Stimulated activated CD4-positive, alpha-beta T cell treated with anti-CD3 and anti-CD28 coated beads, Interleukin-4, amount 100 ng/mL, for 4 hours (primary cell): Measurements from ENCODE around the gene ATG16L1.
A peak's percentile ranks its signal among the peaks of the same experiment; 100 is the strongest.

Source experiments
- DNase-seq, 2 experiments: peaks; one replicate each; pipeline ENCODE4 v3.0.0-alpha.2; 2020

ATG16L1 gene

DNA sequence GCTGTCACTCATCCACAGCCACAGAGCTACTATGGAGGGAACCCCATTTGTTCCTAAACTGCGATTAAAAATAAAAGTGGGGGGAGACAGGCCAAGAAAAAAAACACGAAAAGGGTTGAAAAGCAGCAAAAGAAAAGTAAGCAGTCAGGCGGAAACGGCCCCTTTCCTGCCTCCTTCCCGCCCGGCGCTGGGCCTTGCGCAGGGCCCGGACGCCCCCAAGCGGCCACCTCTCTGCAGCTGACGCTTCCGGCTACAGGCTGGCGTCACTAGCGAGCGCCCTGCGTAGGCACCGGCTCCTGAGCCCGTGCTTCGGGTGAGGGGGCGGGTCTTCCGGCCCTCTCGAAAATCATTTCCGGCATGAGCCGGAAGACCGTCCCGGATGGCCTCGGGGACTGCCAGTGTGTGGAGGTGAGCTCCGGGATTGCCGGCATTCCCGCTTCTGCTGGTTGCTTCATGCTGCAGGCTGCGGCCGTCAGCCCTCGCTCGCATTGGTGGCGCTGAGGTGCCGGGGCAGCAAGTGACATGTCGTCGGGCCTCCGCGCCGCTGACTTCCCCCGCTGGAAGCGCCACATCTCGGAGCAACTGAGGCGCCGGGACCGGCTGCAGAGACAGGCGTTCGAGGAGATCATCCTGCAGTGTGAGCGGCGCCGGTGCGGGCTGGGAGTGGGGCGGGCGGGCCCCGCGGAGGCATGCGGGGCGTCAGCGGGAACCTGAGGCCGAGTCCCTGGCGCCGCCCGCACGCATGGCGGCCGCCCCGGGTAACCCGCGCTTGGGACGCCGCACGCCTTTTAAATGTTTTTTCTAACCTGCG is at the start of gene ATG16L1:
Gene ATG16L1, plus strand, starts transcription at position 368 of the 811 bp plus-strand sequence. Its CDS starts 155 bp downstream, at position 523.
- DNase-seq = peak; percentile 93 to 95

DNA sequence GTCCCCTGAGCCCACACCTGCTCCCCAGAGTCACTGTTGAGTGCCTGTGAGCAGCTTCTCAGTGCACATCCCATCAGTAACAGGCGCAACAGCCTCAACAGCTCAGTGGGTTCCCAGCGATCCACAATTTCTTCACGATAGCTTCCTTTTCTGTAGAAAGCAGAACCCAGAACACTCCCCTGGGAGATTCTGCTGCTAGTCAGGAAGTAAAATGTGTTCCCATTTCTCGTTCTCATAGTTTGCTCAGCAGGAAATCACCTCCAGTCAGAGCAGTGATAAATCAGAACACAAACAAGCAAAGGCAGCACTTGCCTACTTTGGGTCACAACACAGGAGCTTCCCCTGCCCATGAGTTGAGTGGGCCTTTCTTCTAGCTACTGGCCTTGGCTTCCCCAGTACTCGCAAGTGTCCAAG is 48.9 kb upstream of the ATG16L1 start:
- no peak for DNase-seq

DNA sequence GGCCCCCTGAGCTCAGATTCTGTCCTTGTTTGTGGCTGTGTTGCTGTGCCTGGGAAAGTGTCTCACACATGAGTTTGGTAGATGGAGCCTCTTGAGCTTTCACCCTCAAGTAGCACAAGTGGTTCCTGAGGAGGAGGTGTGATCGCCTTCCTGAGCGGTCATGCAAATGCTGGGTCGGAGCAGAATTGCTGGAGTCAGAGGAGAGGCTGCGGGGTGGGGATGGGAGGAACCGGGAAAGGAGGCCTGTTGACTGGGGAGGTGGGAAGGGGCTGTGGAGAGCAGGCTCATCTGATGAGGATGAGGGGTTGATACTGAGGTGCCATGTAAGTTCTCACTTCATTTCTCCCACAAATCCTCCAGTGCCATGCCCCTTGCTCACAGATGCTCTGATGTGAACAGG is 48.4 kb upstream of the ATG16L1 start:
- no peak for DNase-seq

DNA sequence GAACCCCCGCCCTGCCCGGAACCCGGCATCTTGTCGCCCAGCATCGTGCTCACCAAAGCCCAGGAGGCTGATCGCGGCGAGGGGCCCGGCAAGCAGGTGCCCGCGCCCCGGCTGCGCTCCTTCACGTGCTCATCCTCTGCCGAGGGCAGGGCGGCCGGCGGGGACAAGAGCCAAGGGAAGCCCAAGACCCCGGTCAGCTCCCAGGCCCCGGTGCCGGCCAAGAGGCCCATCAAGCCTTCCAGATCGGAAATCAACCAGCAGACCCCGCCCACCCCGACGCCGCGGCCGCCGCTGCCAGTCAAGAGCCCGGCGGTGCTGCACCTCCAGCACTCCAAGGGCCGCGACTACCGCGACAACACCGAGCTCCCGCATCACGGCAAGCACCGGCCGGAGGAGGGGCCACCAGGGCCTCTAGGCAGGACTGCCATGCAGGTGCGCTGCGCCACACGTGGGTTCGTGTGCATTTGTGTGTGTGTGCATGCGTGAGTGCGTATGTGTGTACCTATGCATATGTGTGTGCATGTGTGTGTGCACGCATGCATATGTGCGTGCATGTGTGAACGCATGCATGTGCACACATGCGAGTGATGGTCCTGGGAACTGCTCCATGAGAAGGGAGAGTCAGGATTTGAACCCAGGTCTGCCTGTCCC is 47.1 kb upstream of the ATG16L1 start:
- no peak for DNase-seq

DNA sequence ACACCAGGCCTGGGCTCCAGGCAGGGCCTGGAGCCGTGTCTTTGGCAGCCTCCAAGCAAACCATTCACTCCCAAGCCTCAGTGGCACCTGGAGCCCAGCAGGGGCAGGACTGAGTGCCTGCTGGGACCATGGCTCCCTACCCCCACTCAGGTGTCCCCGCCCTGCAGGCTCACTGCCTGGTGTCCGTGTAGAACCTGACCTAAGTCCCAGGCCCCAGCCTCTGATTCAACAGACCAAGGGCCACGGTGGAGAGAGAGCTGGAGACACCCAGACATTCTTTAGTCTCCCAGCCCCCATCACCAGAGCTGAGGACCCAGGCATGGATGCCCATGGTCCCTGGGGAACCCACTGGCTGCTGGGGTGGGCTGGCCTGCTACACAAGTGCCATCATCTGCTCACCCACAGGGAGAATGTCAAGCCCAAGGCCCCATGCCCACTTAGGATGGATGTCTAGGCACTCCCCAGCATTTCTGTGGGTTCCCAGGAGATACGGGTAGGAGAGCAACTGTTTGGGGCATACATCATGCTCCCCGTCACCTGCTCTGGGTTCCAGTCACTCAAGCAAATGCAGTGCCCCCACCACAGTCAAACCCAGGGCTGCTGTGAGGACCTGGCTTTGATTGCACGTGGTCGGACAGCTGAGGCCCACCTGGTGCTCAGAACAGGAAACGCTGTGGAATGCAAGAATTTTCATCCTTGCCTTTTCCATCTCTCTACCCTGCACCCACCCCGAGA is 42.9 kb upstream of the ATG16L1 start:
- DNase-seq = no peak

DNA sequence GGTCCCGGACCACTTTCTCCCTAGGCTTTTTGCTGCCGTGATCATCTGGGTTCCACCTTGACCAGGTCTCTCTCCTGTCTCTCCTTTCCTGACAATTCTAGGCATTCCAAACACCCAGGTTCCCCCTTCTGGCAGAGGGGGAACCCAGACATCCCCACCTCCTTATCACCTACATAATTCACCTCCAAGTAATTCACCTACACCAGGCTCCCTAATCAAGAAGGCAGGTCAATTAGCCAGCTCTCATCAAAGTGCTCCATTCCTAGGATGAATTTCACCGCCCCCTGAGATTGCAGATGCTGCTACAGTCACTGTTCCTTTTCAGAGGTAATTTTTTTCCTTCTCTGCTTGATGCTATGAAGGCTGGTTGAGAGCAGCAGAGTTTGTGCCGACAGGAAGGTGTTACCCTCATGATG is 42.3 kb upstream of the ATG16L1 start:
- no peak for DNase-seq

DNA sequence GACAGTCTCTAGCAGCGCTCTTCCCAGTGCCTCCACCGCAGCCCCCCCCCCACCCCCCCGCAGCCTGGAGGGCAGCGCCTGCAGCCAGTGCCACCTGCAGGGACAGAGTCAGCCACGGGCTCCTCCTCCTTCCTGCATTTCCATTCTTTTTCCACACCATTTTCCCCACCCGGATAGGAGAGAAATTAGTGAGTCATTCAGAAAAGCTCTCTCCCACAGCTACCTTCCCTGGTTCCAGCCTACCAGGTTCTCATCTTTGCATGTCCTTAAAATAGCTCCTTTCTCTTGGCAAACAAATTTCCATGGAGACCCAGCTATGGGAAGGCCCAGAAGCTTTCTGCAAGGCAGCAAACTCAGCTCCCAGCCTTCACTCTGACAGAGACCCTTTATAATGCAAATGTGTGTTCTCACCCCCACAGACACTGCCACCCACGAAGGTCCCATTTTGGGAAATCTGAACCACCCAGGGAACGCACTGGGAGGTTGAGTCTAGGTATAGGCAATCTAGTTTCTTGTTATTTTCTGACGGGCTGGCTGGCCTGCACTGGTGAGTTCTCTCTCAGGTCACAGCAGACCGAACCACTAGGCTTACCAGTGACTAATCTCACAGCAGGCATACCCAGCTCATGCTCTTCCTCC is 41.8 kb upstream of the ATG16L1 start:
- DNase-seq = no peak

DNA sequence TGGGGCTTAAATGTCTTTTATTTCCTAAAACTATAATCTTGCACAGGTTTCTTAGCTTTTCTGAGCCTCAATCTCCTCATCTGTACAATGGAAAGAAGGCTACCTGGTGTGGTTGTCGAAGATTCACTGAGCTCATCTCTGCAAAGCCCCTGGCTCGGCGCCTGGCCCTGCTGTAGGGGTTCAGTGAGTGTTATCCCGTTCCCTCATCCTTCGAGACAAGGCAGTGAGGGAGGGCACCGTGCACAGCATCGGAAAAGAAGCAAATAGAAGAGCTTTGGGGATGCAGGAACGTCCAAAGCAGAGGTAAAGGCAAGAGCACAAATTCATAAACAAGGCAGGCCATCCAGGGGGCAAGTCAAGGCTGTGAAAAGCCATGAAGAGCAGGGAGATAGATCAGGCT is 41.2 kb upstream of the ATG16L1 start:
- DNase-seq = no peak

DNA sequence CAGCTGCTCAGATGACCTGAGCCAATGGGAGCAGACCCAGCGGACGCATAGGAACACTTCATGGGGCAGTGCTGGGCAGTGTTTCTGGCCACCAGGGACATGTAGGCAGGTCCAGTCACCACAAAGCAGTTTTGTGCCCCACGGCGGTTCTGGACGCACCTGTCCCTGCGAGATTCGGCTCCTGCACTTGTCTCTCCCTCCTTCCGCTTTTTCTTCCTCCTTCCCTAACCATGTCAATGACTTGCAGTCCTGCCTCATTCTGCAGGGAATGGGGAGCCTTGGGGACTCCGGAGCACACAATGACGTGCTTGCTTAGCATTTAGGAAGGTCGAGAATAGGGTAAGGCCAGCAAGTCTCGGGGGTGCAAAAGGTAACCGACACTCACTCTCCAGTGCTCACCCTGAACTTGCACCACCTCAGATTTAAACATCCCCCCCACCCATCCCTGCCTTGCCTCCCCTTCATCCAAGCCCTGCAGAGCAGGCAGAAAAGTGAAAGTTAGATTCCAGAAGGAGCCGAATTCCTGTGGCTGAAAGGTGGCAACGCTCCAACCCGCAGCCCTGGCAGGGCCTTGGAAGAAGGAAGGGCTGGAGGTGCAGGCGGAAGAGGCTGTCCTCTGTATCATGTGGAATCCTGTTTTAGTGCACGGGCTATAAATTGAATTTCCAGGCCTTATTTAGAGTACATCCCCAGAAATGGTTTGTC is 40.5 kb upstream of the ATG16L1 start:
- no peak for DNase-seq

DNA sequence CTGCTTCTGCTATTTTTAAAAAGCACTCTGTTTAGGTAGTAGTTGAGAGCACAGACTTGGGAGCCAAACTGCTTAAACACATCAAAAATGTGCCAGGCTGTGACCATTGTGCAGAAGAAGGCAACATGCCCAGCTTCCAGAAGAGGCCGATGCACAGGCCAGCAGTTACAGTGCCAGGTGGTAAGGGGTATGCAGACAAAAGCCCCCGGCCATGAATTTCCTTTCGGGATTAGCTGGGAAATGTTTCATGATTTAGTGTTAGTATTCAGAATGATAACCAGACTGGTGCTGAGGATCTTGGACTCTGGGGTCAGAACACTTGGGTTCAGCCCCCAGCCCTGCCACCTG is 40.0 kb upstream of the ATG16L1 start:
- DNase-seq = no peak

DNA sequence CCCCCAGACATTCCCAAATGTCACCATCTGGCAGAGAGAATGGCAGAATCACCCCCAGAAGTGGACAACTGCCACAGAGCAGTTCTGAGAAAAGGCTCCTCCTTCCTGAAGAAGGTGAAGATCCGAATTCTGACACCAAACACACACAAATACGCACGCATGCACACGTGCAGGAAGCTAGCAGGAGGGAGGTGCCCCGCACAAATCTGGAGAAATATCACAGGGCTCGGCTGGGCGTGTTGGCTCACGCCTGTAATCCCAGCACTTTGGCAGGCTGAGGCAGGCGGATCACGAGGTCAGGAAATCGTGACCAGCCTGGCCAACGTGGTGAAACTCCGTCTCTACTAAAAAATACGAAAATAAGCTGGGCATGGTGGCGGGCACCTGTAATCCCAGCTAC is 38.5 kb upstream of the ATG16L1 start:
- DNase-seq = no peak

DNA sequence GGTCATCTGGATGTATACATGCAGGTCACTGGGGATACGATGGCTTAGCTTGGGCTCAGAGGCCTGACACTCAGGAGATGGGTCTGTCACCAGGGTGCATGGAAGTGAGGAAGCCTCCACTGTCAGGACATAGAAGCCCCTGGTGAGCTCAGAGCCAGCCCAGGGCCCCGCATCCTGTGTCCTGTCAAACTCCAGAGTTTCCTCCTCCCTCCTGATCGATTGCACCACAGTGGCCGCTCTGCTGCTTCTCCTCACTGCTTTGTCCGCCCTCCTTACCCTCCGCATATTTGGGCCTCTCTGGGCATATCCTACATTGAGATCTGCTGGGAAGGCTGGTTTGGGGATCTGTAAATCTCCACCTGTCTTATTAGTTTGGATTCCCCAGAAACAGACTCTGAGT is 37.5 kb upstream of the ATG16L1 start:
- no peak for DNase-seq

DNA sequence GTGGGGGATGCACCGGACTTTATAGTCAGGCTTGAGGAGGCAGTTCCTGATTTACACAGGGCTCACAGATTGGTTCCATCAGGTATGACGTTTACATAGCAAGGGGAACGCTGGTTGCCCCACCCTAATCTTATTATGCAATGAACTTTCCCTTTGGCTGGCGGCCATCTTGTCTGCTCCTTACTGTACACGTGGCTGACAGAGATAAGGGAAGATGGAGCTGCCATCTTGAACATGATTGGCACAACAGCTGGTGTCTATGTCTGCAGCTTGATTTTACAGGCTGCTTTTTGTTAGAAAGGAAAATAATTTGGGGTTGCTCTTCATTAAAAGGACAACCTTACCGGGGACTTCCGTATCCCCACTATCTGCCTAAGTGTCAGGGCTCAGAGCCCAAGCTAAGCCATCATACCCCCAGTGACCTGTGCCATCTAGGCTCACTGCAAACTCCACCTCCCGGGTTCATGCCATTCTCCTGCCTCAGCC is 33.5 kb upstream of the ATG16L1 start:
- DNase-seq = no peak

DNA sequence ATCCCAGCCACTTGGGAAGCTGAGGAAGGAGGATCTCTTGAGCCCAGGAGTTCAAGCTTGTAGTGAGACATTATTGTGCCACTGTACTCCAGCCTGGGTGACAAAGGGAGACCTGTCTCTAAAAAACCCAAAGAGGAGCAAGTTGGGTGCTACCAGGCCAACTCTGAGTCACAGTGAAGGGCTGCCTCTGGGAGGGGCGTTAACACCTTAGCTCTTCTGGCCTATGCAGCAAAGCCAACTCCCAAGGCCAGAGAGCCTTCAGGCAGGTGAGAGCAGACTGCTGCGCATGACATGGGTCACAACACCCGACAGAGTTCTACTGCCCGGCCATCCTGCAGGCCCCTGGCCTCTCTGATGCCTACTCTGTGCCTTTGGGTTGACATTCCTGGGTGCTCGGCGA is 32.6 kb upstream of the ATG16L1 start:
- DNase-seq = no peak

DNA sequence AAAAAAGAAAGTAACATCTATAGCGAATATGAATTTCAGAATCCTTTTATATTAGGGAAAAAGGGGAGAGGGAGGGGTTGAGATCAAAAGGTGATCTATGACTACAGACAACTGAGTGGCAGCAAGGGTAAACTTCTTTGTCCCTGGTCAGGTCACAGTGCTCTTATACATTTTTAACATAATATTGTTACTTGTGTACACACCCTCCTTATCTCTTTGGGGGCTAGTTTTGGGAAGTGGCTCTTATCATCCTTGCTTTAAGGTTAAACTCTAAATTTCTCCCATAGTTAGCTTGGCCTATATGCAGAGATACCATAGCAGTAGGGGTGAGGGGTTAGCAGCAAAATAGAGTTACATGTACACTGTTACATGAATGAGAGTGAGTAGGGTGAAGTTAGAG is 31.6 kb upstream of the ATG16L1 start:
- DNase-seq = no peak

DNA sequence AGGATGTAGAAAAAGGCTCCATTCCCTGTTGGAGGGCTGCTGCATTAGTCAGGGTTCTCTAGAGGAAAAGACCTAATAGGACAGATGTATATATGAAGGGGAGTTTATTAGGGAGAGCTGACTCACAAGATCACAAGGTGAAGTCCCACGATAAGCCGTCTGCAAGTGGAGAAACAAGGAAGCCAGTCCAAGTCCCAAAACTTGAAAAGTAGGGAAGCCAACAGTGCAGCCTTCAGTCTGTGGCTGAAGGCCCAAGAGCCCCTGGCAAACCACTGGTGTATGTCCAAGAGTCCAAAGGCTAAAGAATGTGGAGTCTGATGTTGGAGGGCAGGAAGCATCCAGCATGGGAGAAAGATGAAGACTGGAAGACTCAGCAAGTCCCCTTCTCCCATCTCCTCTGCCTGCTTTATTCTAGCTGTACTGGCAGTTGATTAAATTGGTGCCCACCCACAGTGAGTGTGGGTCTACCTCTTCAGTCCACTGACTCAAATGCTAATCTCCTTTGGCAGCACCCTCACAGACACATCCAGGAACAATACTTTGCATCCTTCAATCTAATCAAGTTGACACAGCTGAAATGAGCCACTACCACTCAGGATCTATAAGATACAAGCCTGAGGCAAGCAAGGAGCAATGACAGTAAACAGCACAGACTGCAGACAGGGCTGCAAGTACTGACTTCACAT is 30.0 kb upstream of the ATG16L1 start:
- no peak for DNase-seq

DNA sequence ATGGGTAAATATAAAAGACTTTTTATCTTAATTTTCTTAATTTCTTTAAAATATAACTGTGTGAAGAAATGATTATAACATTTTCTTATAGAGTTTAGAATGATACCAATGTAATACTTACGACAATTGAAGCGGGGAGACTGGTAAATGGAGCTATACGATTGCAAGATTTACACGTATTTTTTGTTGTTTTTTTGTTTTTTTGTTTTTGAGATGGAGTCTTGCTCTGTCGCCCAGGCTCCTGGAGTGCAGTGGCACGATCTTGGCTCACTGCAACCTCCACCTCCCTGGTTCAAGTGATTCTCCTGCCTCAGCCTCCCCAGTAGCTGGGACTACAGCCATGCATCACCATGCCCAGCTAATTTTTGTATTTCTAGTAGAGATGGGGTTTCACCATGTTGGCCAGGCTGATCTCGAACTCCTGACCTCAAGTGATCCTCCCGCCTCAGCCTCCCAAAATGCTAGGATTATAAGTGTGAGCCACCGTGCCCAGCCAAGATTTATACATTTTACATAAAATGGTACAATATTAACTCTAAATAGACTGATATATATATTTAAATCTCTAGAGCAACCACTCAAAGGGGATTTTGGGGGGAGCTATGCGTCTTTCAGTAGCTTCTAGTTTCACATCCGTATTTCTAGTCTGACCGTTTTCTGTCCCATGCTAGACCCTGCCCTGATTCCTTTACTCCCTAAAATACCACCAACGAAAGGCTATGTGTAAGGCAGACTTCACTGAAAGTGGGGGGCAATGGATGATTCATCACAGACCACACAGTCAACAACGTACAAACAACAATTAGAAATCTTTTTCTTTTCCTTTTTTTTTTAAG is 28.2 kb upstream of the ATG16L1 start:
- no peak for DNase-seq

DNA sequence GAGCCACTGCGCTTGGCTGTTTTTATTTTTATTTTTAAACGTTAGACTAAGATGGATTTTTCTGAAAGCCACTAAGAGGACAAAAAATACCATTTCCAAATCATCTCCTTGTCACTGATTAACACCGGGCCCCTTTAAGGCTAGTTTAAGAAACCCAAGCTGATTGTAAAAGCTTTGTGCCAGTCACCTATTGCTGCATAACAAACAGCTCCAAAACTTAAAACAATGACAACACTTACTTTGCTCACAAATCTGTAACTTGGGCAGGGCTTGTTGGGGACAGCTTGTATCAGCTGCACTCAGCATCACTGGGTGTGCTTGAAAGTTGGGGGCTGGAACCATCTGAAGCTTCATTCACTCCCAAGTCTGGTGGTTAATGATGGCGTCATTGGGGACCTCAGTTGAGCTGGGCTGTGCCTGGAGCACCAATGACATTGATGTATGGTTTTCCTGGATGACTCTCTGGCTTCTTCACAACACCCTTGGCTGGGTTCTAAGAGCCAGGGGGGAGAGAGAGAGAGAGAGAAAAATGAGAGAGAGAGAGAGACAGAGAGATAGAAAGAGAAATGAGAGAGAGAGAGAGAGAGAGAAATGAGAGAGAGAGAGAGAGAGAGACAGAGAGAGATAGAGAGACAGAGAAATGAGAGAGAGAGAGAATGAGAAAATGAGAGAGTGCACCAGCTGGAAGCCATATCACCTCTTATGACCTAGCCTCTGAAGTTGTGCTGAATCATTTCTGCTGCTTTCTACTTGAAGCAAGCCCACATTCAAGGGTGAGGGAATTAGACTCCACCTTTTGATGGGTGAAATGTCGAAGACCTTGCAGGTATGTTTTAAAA is 26.0 kb upstream of the ATG16L1 start:
- no peak for DNase-seq

DNA sequence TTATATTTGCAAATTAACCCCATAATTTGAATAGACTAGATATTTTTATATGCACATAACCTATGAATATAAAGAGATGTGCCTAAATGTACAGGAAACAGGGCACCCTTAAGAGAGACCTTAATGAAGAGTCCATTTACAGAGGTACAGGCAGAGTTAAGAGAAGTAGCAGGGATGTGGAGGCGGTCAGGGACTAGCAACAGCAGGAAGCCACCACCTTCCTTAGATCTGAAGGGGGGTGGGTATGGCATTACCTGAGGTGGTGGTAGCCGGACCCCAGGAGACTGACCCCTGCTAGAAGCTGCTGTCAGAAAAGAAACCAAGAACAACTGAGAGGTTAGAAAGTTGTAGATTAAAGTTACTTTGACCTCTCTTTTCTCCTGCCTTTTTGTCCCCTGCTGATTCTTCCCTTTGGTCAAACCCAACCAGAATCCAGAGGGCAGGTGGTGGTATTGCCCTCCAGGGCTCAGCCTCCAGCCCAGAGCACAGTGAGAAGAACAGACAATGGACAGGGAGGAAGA is 24.9 kb upstream of the ATG16L1 start:
- DNase-seq = no peak
